ENCODE results near the gene TST. TPM values are rescaled to one million over a fixed set of nuclear protein-coding genes. Genes with fewer than 3 reads are reported as not detected.

The TST gene
- total and polyA plus RNA-seq, 11 donors: 35.8 to 143 (median 58.1) TPM

DNA sequence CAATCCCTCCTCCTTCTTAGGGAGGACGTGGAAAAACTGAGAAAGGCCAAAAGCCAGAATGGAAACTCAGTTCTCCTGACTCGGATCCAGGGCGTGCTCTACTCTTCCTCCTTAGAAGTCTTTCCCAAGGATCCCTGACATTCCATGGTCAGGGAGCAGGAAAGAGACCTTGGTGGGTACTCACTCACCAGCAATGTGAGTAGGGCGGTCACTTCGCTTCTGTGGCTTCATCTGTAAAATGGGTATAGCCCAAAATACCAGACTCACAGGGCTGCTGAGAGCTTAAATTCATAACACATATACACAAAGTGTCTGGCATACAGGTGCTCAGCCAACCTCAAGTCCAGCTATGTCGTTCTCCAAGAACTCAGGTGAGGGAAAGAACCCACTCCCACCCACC, 31.7 kb upstream of the TST start:
- peak overlapping the region in 2 of 12 donors; percentile 51 to 84 for H3K27ac ChIP-seq
- peak overlapping the region in 8 of 12 donors; percentile 63 to 96 (median 78) for H3K4me3 ChIP-seq
- DNase-seq: no peak
- no peak for ATAC-seq
- peaks cover 0 to 16% (median under 1%) of the 10 kb centered on the region in 9 donors for H3K36me3 ChIP-seq
- no peak for TF ChIP-seq POLR2A (IDR thresholded peaks at IDR 0.05)
- TF ChIP-seq, protein P1, sequence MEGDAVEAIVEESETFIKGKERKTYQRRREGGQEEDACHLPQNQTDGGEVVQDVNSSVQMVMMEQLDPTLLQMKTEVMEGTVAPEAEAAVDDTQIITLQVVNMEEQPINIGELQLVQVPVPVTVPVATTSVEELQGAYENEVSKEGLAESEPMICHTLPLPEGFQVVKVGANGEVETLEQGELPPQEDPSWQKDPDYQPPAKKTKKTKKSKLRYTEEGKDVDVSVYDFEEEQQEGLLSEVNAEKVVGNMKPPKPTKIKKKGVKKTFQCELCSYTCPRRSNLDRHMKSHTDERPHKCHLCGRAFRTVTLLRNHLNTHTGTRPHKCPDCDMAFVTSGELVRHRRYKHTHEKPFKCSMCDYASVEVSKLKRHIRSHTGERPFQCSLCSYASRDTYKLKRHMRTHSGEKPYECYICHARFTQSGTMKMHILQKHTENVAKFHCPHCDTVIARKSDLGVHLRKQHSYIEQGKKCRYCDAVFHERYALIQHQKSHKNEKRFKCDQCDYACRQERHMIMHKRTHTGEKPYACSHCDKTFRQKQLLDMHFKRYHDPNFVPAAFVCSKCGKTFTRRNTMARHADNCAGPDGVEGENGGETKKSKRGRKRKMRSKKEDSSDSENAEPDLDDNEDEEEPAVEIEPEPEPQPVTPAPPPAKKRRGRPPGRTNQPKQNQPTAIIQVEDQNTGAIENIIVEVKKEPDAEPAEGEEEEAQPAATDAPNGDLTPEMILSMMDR (IDR thresholded peaks at IDR 0.05): no peak
- H3K27me3 ChIP-seq: no peaks in the 10 kb centered on the region
- no peaks in the 10 kb centered on the region for H3K9me3 ChIP-seq
- WGBS, 4 donors: 77 to 91% (median 79%) methylated on average over 6 of the region's 6 CpGs
- peaks cover 0 to 32% (median 21%) of the 10 kb centered on the region in 12 donors for H3K4me1 ChIP-seq
- intact Hi-C loops (cut with DNase I): no loop called here

DNA sequence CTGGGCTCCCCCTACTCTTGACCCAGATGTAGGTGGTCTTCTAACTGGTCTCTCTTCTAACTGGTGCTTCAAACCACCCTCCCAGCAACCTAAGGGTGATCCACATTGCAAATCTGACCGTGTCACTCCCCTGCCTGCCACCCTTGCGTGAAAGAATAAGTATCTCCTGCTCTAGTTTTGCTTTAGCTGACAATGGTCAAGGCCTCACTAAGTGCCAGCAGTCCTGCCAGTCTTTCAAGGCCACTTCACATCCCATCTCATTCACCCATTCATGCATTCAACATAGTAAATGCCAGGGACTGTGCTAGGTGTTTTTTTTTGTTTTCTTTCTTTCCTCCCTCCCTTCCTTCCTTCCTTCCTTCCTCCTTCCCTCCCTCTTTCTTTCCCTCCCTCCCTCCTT, 30.0 kb upstream of the TST start:
- no peak overlapping the region for H3K4me3 ChIP-seq
- H3K4me1 ChIP-seq: peaks cover 0 to 32% (median 21%) of the 10 kb centered on the region in 12 donors
- H3K27ac ChIP-seq: no peak overlapping the region
- H3K36me3 ChIP-seq: no peaks in the 10 kb centered on the region
- intact Hi-C loops (cut with DNase I): loop anchor here in 5 of 10 donors (10.0 kb wide), 2 partner anchors 174 to 264 kb away; no protein-coding TSS in a partner anchor
- no peaks in the 10 kb centered on the region for H3K9me3 ChIP-seq
- WGBS, 4 donors: 72 to 88% (median 79%) methylated on average over 2 of the region's 2 CpGs
- H3K27me3 ChIP-seq: no peaks in the 10 kb centered on the region
- no peak for ATAC-seq
- TF ChIP-seq, protein P1 (IDR thresholded peaks at IDR 0.05): no peak
- TF ChIP-seq POLR2A (IDR thresholded peaks at IDR 0.05): no peak
- DNase-seq: no peak

DNA sequence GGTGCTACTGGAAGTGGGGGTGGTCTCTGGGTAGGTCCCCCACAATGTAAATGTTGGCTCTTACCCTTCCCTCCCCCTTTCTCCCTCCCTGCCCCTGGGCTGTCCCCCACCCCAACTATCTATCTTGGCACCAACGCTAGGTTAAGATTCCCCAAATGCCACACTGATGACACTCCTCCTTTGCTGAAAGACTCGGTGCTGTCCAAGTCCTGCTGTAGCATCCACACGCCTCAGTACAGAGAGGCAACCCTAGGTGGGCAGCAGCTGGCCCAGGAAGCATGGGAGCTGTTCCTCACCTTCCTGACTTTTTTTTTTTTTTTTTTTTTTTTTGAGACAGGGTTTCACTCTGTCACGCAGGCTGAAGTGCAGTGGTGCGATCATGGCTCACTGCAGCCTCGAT, 28.9 kb upstream of the TST start:
- Histone ChIP-seq H3K4me1 (peaks cover 0 to 29% (median 15%) of the 10 kb centered on the region in 12 donors), H3K27ac (no peak overlapping the region), H3K4me3 (no peak overlapping the region), H3K27me3 (peaks cover 0 to 2% (median 0%) of the 10 kb centered on the region in 9 donors), H3K36me3 (no peaks in the 10 kb centered on the region), H3K9me3 (no peaks in the 10 kb centered on the region)
- TF ChIP-seq, protein P1 (IDR thresholded peaks at IDR 0.05): no peak
- TF ChIP-seq POLR2A (IDR thresholded peaks at IDR 0.05): no peak
- DNase-seq (no peak), ATAC-seq (no peak)
- intact Hi-C loops (cut with DNase I): loop anchor here in 5 of 10 donors (10.0 kb wide), 2 partner anchors 173 to 263 kb away; no protein-coding TSS in a partner anchor
- WGBS, 4 donors: 72 to 86% (median 78%) methylated on average over 6 of the region's 6 CpGs

DNA sequence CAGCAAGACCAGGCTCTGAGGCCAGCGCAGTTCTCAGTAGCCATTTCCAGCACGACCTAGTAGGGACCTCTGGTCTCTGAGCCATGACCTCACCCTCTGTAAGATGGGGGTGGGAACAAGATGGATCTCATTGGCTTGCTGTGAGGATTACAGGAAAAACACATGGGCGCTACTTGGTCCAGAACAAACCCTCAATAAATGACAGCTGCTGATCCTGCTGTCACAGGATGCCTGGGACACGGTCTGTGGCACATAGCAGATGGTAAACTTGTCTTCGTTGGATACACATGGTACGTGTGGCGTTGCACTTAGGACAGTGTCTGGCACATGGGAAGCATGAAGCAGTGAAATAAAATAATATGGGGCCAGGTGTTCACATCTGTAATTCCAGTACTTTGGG, 27.8 kb upstream of the TST start:
- H3K27ac ChIP-seq: no peak overlapping the region
- no peak overlapping the region for H3K4me3 ChIP-seq
- no peaks in the 10 kb centered on the region for H3K9me3 ChIP-seq
- TF ChIP-seq, protein P1 (IDR thresholded peaks at IDR 0.05): no peak
- no peak for TF ChIP-seq POLR2A (IDR thresholded peaks at IDR 0.05)
- ATAC-seq (no peak), DNase-seq (no peak)
- intact Hi-C loops (cut with DNase I): loop anchor here in 5 of 10 donors (10.0 kb wide), 2 partner anchors 172 to 262 kb away; no protein-coding TSS in a partner anchor
- peaks cover 0 to 18% (median 4%) of the 10 kb centered on the region in 12 donors for H3K4me1 ChIP-seq
- 86 to 91% (median 89%) methylated on average over 5 to 7 of the region's 7 CpGs for WGBS, 4 donors
- H3K27me3 ChIP-seq: peaks cover 0 to 3% (median 0%) of the 10 kb centered on the region in 9 donors
- no peaks in the 10 kb centered on the region for H3K36me3 ChIP-seq

Measured in heart left ventricle (tissue), 16 donors.